K562 treated with DMSO at 1 percent for 48 hours (cell line): Measurements from ENCODE around the gene SNAPIN. TPM values are rescaled to one million over a fixed set of nuclear protein-coding genes. Genes with fewer than 3 reads are reported as not detected.

Experiments
- total RNA-seq: library from RNA; unstranded; fragments of 300-600 nt; gene quantifications from 2 replicates; pipeline ENCODE4 v1.2.3, GENCODE V29; 2022; ENCODE audit warnings: low replicate concordance; ENCODE audit errors: extremely low read depth

Gene SNAPIN
- total RNA-seq, result not detected in 2 replicates

DNA sequence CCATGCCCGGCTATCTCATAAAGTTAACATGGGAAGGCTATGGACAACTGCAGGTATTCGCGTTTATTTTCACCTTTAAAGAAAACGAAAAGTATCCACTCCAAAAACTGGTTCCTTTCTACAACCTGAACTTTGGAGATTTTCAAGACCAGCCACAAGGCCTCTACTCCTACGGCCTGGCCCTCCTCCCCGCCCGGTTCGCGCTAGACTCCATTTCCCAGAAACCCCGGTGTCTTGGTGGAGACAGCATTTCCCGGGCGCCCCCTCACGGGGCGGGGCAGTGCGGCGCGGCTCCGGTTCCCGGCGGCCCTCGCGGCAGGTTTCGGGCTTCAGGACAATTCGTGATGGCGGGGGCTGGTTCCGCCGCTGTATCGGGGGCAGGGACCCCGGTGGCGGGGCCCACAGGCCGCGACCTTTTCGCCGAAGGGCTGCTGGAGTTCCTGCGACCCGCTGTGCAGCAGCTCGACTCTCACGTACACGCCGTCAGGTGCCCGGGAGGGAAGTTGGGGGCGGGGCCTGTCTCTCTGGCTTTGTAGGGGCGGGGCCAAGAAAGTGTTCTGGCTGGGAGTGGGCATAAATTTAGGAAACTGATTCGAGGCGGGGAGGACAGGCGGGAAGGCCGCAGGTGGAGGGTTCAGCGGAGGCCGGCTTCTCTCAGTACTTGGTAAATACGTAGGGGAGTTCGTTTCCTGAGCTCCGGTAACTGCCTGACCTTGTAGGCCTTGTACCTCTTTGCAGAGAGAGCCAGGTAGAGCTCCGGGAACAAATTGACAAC is at the start of gene SNAPIN:
TSS of gene SNAPIN (plus strand) at position 304 of the 775 bp plus-strand sequence. CDS start at position 345, 41 bp downstream.

GRCh38 chr1:153612755-153613331 is 45.7 kb upstream of the SNAPIN start, which contains the start of gene S100A16:
TSS of gene S100A16 (minus strand) at chr1:153613137. CDS start at chr1:153608151, 4,986 bp downstream.

GRCh38 chr1:153616144-153616916 is 42.2 kb upstream of the SNAPIN start, which contains the start of gene S100A14:
TSS of gene S100A14 (minus strand) at chr1:153616325. CDS start at chr1:153615858, 467 bp downstream.

GRCh38 chr1:153626904-153627714 is 31.4 kb upstream of the SNAPIN start, which contains the start of gene S100A13:
TSS of gene S100A13 (minus strand) at chr1:153627505. CDS start at chr1:153626472, 1,033 bp downstream.

GRCh38 chr1:153627715-153628626 is 30.5 kb upstream of the SNAPIN start, which contains the start of gene S100A1:
TSS of gene S100A1 (plus strand) at chr1:153628434. CDS start at chr1:153630522, 2,088 bp downstream.

GRCh38 chr1:153633754-153634665 is 24.5 kb upstream of the SNAPIN start, which contains the start of gene CHTOP:
TSS of gene CHTOP (plus strand) at chr1:153634066. CDS start at chr1:153636589, 2,523 bp downstream.

GRCh38 chr1:153670859-153671627 is 12.5 kb downstream of the SNAPIN start, which contains the start of gene ILF2:
TSS of gene ILF2 (minus strand) at chr1:153670993. CDS start at chr1:153670922, 71 bp downstream.

DNA sequence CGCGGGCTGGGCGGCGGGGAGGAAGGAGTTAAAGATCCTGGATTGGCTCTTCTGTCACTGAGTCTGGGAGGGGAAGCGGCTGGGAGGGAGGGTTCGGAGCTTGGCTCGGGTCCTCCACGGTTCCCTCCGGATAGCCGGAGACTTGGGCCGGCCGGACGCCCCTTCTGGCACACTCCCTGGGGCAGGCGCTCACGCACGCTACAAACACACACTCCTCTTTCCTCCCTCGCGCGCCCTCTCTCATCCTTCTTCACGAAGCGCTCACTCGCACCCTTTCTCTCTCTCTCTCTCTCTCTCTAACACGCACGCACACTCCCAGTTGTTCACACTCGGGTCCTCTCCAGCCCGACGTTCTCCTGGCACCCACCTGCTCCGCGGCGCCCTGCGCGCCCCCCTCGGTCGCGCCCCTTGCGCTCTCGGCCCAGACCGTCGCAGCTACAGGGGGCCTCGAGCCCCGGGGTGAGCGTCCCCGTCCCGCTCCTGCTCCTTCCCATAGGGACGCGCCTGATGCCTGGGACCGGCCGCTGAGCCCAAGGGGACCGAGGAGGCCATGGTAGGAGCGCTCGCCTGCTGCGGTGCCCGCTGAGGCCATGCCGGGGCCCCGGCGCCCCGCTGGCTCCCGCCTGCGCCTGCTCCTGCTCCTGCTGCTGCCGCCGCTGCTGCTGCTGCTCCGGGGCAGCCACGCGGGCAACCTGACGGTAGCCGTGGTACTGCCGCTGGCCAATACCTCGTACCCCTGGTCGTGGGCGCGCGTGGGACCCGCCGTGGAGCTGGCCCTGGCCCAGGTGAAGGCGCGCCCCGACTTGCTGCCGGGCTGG is 20.2 kb downstream of the SNAPIN start, which contains the start of gene NPR1:
TSS of gene NPR1 (plus strand) at position 170 of the 818 bp plus-strand sequence. CDS start at position 591, 421 bp downstream.

Other genes starting within 250 kb of the SNAPIN start
- gene S100A7A, start 242.2 kb upstream of the SNAPIN start, total RNA-seq, result not detected in 2 replicates
- not detected in 2 replicates for gene S100A7, start 198.1 kb upstream of the SNAPIN start, total RNA-seq
- not detected in 2 replicates for gene S100A6, start 122.7 kb upstream of the SNAPIN start, total RNA-seq
- not detected in 2 replicates for gene S100A5, start 117.8 kb upstream of the SNAPIN start, total RNA-seq
- not detected in 2 replicates for gene S100A4, start 112.9 kb upstream of the SNAPIN start, total RNA-seq
- not detected in 2 replicates for gene S100A3, start 109.4 kb upstream of the SNAPIN start, total RNA-seq
- gene S100A2, start 92.9 kb upstream of the SNAPIN start, total RNA-seq, result not detected in 2 replicates
- not detected in 2 replicates for gene S100A16, start 45.6 kb upstream of the SNAPIN start, total RNA-seq
- not detected in 2 replicates for gene S100A14, start 42.4 kb upstream of the SNAPIN start, total RNA-seq
- gene S100A13, start 31.2 kb upstream of the SNAPIN start, total RNA-seq, result not detected in 2 replicates
- gene S100A1, start 30.3 kb upstream of the SNAPIN start, total RNA-seq, result not detected in 2 replicates
- gene CHTOP, start 24.6 kb upstream of the SNAPIN start, total RNA-seq, result not detected in 2 replicates
- not detected in 2 replicates for gene ILF2, start 12.3 kb downstream of the SNAPIN start, total RNA-seq
- not detected in 2 replicates for gene NPR1, start 20.0 kb downstream of the SNAPIN start, total RNA-seq
- not detected in 2 replicates for gene INTS3, start 69.3 kb downstream of the SNAPIN start, total RNA-seq
- not detected in 2 replicates for gene SLC27A3, start 116.7 kb downstream of the SNAPIN start, total RNA-seq